ENCODE data around the gene PAXIP1.

PAXIP1 gene

DNA sequence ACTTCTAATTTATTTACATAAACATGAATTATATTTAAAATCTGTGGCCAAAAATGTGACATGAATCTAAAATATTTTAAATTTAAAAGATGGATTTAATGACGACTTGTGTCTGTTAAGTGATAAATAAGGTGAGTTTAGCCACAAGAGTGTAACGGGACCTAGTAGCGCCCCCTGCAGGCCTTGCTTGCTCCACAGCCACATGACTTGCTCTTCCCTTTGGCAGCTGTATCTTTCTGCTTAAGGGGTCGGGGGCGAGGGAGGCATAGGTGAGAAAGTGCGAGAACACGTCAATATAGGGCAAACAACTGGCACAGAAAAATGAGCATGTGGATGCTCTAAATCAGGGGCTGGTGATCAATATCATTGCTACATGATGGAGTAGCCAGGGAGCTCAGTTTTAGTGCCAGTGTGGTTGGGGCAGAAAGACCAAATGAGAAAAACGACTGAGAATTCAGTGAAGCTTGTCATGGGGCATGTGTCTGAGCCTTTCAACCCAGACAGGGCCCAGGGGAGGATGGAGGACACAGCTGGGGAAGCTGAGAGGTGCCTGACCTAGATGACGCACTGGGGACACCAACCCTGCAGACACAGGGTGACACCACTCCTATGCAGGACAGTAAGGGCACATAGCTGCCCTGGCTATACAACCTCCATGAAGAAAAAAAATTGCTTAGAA, 49.8 kb downstream of the PAXIP1 start:
- Histone ChIP-seq H3K27me3 (ENCODE audit: control insufficient read depth, insufficient read depth, low read length) (no peaks in the 10 kb centered on the region), H3K4me2 (ENCODE audit: low read length) (no peak overlapping the region), H3K9ac (no peak overlapping the region), H3K4me3 (ENCODE audit: low read depth, low read length) (no peak overlapping the region), H3K4me1 (no peaks in the 10 kb centered on the region), H3K27ac (no peak overlapping the region), H3K79me2 (no peaks in the 10 kb centered on the region), H3K36me3 (ENCODE audit: control insufficient read depth, insufficient read depth, low read length) (no peaks in the 10 kb centered on the region), H3K9me3 (ENCODE audit: control insufficient read depth, low read length) (no peaks in the 10 kb centered on the region), H2AFZ (no peak overlapping the region)
- TF ChIP-seq CTCF (IDR thresholded peaks at IDR 0.05): peak; percentile 78

GRCh38 chr7:154950960-154951359, 52.0 kb downstream of the PAXIP1 start:
- H3K27ac ChIP-seq: no peak overlapping the region
- no peak overlapping the region for H2AFZ ChIP-seq
- H3K4me1 ChIP-seq: no peaks in the 10 kb centered on the region
- no peaks in the 10 kb centered on the region for H3K36me3 ChIP-seq (ENCODE audit: control insufficient read depth, insufficient read depth, low read length)
- H3K27me3 ChIP-seq (ENCODE audit: control insufficient read depth, insufficient read depth, low read length): no peaks in the 10 kb centered on the region
- no peak overlapping the region for H3K4me3 ChIP-seq (ENCODE audit: low read depth, low read length)
- no peaks in the 10 kb centered on the region for H3K9me3 ChIP-seq (ENCODE audit: control insufficient read depth, low read length)
- H3K79me2 ChIP-seq: no peaks in the 10 kb centered on the region
- no peak overlapping the region for H3K4me2 ChIP-seq (ENCODE audit: low read length)
- no peak overlapping the region for H3K9ac ChIP-seq
- TF ChIP-seq CTCF (IDR thresholded peaks at IDR 0.05): no peak

DNA sequence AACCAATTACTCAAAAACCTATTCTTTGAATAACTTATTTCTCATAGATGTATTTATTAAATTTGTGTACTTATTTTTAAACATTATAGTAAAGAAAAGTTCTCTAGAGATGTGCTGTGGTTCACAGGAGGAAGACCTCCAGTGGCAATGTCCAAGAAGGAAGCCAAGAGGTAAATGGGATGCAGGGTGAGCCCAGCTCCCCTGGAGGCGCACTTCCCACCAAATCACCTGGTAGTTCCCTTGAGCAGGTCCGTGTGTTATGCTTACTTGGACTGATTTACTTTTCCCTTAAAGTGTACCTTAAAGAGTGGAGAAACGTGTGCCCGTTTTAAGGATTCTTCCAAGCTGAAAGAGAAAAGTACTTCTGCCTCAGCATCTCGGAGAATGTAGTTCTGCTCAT, 55.3 kb downstream of the PAXIP1 start:
- Histone ChIP-seq H3K79me2 (no peaks in the 10 kb centered on the region), H3K27me3 (ENCODE audit: control insufficient read depth, insufficient read depth, low read length) (no peaks in the 10 kb centered on the region), H3K4me2 (ENCODE audit: low read length) (no peak overlapping the region), H3K36me3 (ENCODE audit: control insufficient read depth, insufficient read depth, low read length) (no peaks in the 10 kb centered on the region), H3K4me3 (ENCODE audit: low read depth, low read length) (no peak overlapping the region), H2AFZ (no peak overlapping the region), H3K4me1 (no peaks in the 10 kb centered on the region), H3K27ac (no peak overlapping the region), H3K9ac (no peak overlapping the region), H3K9me3 (ENCODE audit: control insufficient read depth, low read length) (no peaks in the 10 kb centered on the region)
- no peak for TF ChIP-seq CTCF (IDR thresholded peaks at IDR 0.05)

GRCh38 chr7:154946166-154946565, 56.8 kb downstream of the PAXIP1 start:
- H2AFZ ChIP-seq: no peak overlapping the region
- TF ChIP-seq CTCF (IDR thresholded peaks at IDR 0.05): no peak
- H3K27me3 ChIP-seq (ENCODE audit: control insufficient read depth, insufficient read depth, low read length): no peaks in the 10 kb centered on the region
- H3K4me1 ChIP-seq: no peaks in the 10 kb centered on the region
- no peak overlapping the region for H3K4me3 ChIP-seq (ENCODE audit: low read depth, low read length)
- H3K36me3 ChIP-seq (ENCODE audit: control insufficient read depth, insufficient read depth, low read length): no peaks in the 10 kb centered on the region
- no peaks in the 10 kb centered on the region for H3K79me2 ChIP-seq
- no peak overlapping the region for H3K4me2 ChIP-seq (ENCODE audit: low read length)
- H3K9me3 ChIP-seq (ENCODE audit: control insufficient read depth, low read length): no peaks in the 10 kb centered on the region
- no peak overlapping the region for H3K9ac ChIP-seq
- H3K27ac ChIP-seq: no peak overlapping the region

DNA sequence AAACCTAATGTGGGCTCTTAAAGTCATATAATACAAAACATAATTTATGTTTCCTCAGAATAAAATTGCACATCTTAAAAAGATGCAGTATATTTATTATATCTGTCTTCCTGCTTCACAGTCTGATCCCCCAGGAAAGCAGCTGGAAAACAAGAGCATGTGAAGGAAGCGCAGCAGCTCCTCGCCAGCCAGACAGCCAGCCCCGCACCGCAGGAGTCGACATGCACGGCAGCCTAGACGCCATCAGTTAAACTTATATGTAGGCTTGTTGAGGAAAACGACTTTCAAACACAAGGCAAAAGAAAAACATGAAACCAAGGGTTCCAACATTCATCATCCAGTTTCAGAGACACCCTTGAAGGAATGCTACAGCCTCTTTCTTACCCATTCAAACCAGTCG, 59.0 kb downstream of the PAXIP1 start:
- Histone ChIP-seq H3K36me3 (ENCODE audit: control insufficient read depth, insufficient read depth, low read length) (no peaks in the 10 kb centered on the region), H3K4me3 (ENCODE audit: low read depth, low read length) (no peak overlapping the region), H3K4me1 (no peaks in the 10 kb centered on the region), H3K27me3 (ENCODE audit: control insufficient read depth, insufficient read depth, low read length) (no peaks in the 10 kb centered on the region), H3K79me2 (no peaks in the 10 kb centered on the region), H2AFZ (no peak overlapping the region), H3K9ac (no peak overlapping the region), H3K4me2 (ENCODE audit: low read length) (no peak overlapping the region), H3K9me3 (ENCODE audit: control insufficient read depth, low read length) (no peaks in the 10 kb centered on the region), H3K27ac (no peak overlapping the region)
- TF ChIP-seq CTCF (IDR thresholded peaks at IDR 0.05): no peak
